Uterus (tissue), 2 donors: ENCODE measurements around the gene BCAT1.

Experiments
- CTCF ChIP-seq, 4 experiments: fragments of 200-600 bp in 2 of 4; fragments of 450-650 bp in 2 of 4; sonication (generic) in 2 of 4; IDR thresholded peaks; one replicate each; pipeline ENCODE4 v1.5.1; 2016 to 2019; ENCODE audit warnings: antibody characterized with exemption in 4 of 4, mild to moderate bottlenecking in 2 of 4, moderate library complexity in 1 of 4
- POLR2A ChIP-seq, 2 donors: fragments of 450-650 bp; IDR thresholded peaks; one replicate each; pipeline ENCODE4 v1.6.1; 2016; ENCODE audit warnings: antibody characterized with exemption in 2 of 2, mild to moderate bottlenecking in 1 of 2, moderate library complexity in 1 of 2

- no peak for TF ChIP-seq CTCF (IDR thresholded peaks at IDR 0.05)
- no peak for TF ChIP-seq POLR2A (IDR thresholded peaks at IDR 0.05)
These were observed 145.3 kb downstream of the BCAT1 start for GRCh38 chr12:24803430-24804245.
